Subcutaneous abdominal adipose tissue (tissue), 5 donors: Measurements from ENCODE around the gene SPATA21.

Experiments
- H3K27ac ChIP-seq: one replicate; pipeline ENCODE4 v1.7.0; 2013; ENCODE audit warnings: low read depth, mild to moderate bottlenecking, inconsistent platforms, low read length, moderate library complexity
- H3K27me3 ChIP-seq, 5 donors: one replicate each; pipeline ENCODE4 v1.7.0; 2013; ENCODE audit warnings: low read length in 5 of 5, inconsistent platforms in 1 of 5; ENCODE audit not compliant: control insufficient read depth in 5 of 5, insufficient read depth in 4 of 5
- H3K36me3 ChIP-seq, 5 donors: one replicate each; pipeline ENCODE4 v1.7.0; 2013; ENCODE audit warnings: low read length in 5 of 5; ENCODE audit not compliant: control insufficient read depth in 5 of 5, insufficient read depth in 5 of 5
- H3K4me1 ChIP-seq, 5 donors: one replicate each; pipeline ENCODE4 v1.7.0; 2013; ENCODE audit warnings: low read length in 5 of 5, mild to moderate bottlenecking in 3 of 5, moderate library complexity in 1 of 5; ENCODE audit not compliant: control insufficient read depth in 5 of 5, insufficient read depth in 5 of 5
- H3K4me3 ChIP-seq, 5 donors: one replicate each; pipeline ENCODE4 v1.7.0; 2013; ENCODE audit warnings: low read length in 5 of 5, low read depth in 1 of 5
- H3K9ac ChIP-seq, 5 donors: one replicate each; pipeline ENCODE4 v1.7.0; 2013; ENCODE audit warnings: low read length in 5 of 5, mild to moderate bottlenecking in 4 of 5, moderate library complexity in 3 of 5
- H3K9me3 ChIP-seq, 5 donors: one replicate each; pipeline ENCODE4 v1.7.0; 2013; ENCODE audit warnings: low read length in 5 of 5; ENCODE audit not compliant: control insufficient read depth in 5 of 5
- donor health status: healthy.
- donor health status: healthy.
- donor health status: healthy.
- donor health status: healthy.
- donor health status: healthy.

SPATA21 gene

DNA sequence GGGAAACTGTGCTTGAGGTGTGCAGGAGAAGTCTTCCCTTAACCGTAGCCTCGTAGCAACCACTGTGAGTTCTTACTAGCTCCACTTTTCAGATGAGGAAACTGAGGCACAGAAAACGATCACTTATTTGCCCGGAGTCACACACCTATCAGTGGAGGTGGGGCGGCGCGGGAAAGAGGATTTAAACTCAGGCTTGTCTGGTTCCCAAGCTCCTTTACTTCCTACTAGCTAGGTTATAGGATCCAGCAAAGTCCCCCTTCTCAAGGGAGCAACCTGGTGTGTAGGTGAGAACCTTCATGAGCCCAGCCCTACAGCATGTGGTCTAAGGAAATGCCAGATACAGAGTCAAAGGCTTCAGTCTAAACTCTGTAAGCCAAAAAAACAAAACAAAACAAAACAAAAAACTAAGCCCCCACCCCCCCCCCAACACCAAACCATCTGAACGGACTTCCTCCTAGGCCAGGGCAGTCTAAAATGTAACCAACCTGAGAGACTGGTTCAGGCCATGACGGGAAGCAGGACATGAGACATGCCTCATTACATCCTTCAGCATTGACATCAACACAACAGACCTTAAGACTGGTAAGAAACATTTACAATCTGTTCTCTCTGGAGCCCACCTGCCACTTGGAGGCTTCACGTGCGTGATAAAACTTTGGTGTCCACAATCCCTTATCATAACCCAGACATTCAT lies 84.2 kb downstream of the SPATA21 start:
- H3K27me3 ChIP-seq = no peaks in the 10 kb centered on the region
- H3K4me3 ChIP-seq = peak overlapping the region; percentile 88 to 100 (median 92)
- peaks cover 7 to 40% (median 35%) of the 10 kb centered on the region in 5 donors for H3K4me1 ChIP-seq
- H3K36me3 ChIP-seq = no peaks in the 10 kb centered on the region
- peak overlapping the region; percentile 90 for H3K27ac ChIP-seq
- peak overlapping the region; percentile 79 to 99 (median 92) for H3K9ac ChIP-seq
- no peaks in the 10 kb centered on the region for H3K9me3 ChIP-seq

DNA sequence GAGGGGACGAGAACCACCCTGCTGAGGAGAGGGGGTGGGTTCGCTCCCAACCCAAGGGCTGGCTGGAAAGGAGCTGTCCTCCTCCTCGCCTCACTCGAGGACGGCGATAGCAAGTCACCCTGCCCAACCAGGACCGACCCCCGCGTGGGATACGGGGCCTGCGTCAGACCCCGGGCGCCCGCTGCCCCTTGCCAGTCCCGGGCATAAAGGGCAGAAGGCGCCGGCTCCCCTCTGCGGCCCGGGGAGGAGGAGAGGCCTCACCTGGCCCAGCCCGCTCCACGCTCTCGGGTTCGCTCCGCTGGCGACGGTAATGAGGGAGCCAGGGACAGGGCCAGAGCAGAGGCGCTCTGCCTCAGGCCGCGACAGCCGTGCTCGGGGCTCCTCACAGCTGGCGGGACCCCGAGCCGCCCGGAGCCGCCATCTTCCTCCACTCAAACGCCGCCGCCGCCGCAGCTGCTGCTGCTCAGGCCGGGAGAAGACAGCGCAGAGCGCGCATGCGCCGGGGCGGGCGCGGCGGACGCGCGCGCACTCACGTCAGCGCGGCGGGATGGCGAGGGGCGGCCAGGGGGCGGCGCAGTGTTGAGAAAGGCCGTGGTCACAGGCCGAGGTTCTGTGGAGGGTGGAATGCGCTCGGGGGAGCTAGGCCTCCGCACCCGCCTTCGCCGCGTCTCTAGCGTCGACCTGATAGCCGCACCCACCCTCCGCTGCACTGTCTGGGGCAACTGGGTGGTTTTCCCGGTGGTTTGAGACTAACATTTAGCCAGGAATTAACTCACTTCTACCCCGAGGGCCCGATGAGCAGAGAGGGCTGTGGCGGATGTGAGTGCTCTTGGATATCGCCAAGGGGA lies 85.0 kb downstream of the SPATA21 start, which contains the start of gene FBXO42:
Gene FBXO42, minus strand, starts transcription at position 487 of the 848 bp plus-strand sequence. CDS start 37,062 bp downstream, outside the sequence.
- H3K4me3 ChIP-seq = peak within 1 kb of the TSS; percentile 88 to 100 (median 95)
- no peaks in the 10 kb centered on the region for H3K9me3 ChIP-seq
- H3K36me3 ChIP-seq = no peaks in the 10 kb centered on the region
- H3K9ac ChIP-seq = peak within 1 kb of the TSS; percentile 79 to 99 (median 98)
- H3K4me1 ChIP-seq = peaks cover 7 to 40% (median 35%) of the 10 kb centered on the region in 5 donors
- peak within 1 kb of the TSS; percentile 90 for H3K27ac ChIP-seq
- no peaks in the 10 kb centered on the region for H3K27me3 ChIP-seq

DNA sequence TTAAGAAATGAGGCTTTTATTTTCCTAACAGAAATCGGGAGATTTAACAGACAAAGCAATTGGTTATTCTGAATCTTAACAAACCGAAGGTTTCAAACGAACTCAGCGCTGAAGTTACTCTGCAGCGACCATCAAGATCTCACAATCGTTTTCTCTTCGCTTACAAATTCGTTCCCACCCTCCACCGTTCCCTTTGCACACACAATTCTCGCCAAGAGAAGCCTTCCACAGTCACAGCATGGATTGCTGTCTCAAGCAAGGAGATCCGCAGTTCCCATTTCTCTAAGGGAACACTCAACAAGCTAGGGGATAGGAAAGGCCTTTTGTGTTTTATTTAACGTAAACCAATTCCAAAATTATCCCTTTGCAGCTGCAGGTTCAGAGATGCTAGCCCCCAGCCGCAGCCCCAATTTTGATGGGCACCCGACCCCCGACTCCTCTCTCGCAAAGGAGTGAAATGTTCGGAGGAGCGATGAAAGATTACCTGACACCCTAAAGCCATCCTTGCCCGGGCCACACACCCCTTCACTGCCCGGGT lies 85.7 kb downstream of the SPATA21 start:
- H3K9ac ChIP-seq = peak overlapping the region; percentile 75 to 99 (median 98)
- H3K27me3 ChIP-seq = no peaks in the 10 kb centered on the region
- peak overlapping the region; percentile 90 for H3K27ac ChIP-seq
- peak overlapping the region; percentile 88 to 100 (median 95) for H3K4me3 ChIP-seq
- H3K9me3 ChIP-seq = no peaks in the 10 kb centered on the region
- H3K36me3 ChIP-seq = no peaks in the 10 kb centered on the region
- H3K4me1 ChIP-seq = peaks cover 7 to 40% (median 35%) of the 10 kb centered on the region in 5 donors

DNA sequence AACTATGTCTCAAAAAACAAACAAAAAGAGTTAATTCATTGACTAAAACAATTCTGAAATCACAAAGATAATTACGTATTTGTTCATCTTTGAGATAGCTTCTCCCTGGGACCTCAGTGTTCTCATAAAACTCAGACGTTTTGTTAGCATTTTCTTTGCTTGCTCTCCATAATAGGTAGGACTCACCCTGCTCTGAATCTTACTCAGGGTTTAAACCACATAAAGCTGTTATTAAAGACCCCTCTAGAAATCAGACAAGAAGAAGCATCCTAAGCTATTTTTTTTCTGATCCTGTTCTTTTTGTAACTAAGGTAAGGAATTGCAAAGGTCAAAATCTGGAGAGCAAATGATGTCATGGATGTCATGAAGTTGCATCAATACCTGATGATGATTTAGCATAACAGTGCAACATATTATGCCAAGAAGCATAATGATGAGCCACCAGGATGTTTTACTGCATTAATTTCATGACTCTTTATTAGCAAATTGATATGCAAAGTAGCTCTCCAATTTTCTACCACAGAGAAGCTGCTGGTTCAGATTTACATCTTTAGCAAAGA lies 87.3 kb downstream of the SPATA21 start:
- Histone ChIP-seq H3K27ac (peak overlapping the region; percentile 90), H3K36me3 (no peaks in the 10 kb centered on the region), H3K9me3 (no peaks in the 10 kb centered on the region), H3K4me3 (no peak overlapping the region), H3K9ac (peak overlapping the region in 3 of 5 donors; percentile 11 to 46 (median 41)), H3K27me3 (no peaks in the 10 kb centered on the region), H3K4me1 (peaks cover 7 to 40% (median 35%) of the 10 kb centered on the region in 5 donors)
